A673 (cell line): ENCODE measurements around the gene ZBED1.

Experiments
- CTCF ChIP-seq: fragments of 300-800, 200-600 bp; sonication (generic); conservative IDR thresholded peaks from 2 replicates; pipeline ENCODE4 v1.5.1; 2017; ENCODE audit warnings: low read depth, mild to moderate bottlenecking, antibody characterized with exemption, low read length, moderate library complexity, mixed read lengths
- EZH2 ChIP-seq: fragments of 200-600 bp; sonication (generic); IDR thresholded peaks from 2 replicates; pipeline ENCODE4 v1.6.1; 2017; ENCODE audit warnings: borderline replicate concordance, low read depth, mild to moderate bottlenecking, mixed read lengths, antibody characterized with exemption, low read length; ENCODE audit not compliant: poor library complexity, severe bottlenecking

DNA sequence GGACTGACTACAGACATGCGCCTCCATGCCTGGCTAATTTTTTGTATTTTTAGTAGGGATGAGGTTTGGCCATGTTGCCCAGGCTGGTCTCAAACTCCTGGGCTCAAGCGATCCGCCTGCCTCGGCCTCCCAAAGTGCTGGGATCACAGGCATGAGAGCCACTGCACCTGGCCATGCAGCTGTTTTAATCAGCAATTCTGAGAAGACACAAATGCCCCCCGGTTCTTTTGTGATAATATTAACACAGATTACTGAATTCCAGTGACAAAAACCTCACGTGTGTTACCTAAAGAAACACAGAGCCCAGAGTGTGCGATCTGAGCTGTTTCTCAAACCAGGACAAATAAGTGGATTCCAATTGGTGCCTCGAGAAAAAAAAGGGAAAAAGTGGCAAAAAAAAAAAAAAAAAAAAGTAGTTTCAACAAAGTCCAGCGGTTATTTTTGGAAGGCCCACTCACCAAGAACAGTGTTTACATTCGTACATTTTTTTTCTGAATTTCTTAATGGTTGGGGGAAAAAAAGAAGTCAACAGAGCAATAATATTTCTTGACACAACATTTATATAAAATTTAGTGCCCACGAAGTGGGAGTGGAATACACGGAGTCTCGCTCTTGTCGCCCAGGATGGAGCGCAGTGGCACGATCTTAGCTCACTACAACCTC lies 17.2 kb downstream of the ZBED1 start:
- TF ChIP-seq CTCF = no peak
- no peak for TF ChIP-seq EZH2
